H9 (cell line): ENCODE measurements around the gene CHRM4. TPM values are rescaled to one million over a fixed set of nuclear protein-coding genes. Genes with fewer than 3 reads are reported as not detected.
"Not testable (repeated sequence)": the region's sequence is repeated elsewhere in the genome, so short reads cannot be mapped to it uniquely, and the experiment has no call there.

Experiments used
- DNase-seq: peaks from one replicate; pipeline ENCODE4 v3.0.0-alpha.2; 2017
- H2AFZ ChIP-seq: one replicate; pipeline ENCODE4 v1.6.1; 2013; ENCODE audit warnings: mild to moderate bottlenecking, low read length, control low read depth, moderate library complexity
- H2AK5ac ChIP-seq: 2 replicates; pipeline ENCODE4 v1.6.1; 2013; ENCODE audit warnings: low read length, control low read depth, mixed read lengths; ENCODE audit not compliant: insufficient read length
- H2BK120ac ChIP-seq: one replicate; pipeline ENCODE4 v1.6.1; 2013; ENCODE audit warnings: low read depth, mild to moderate bottlenecking, low read length, control low read depth, inconsistent platforms; ENCODE audit not compliant: poor library complexity, severe bottlenecking
- H2BK12ac ChIP-seq: 2 replicates; pipeline ENCODE4 v1.6.1; 2013; ENCODE audit warnings: low read length, control low read depth, mixed read lengths, low read depth; ENCODE audit not compliant: insufficient read length
- H2BK15ac ChIP-seq: 2 replicates; pipeline ENCODE4 v1.6.1; 2013; ENCODE audit warnings: low read depth, low read length, control low read depth
- H2BK20ac ChIP-seq: one replicate; pipeline ENCODE4 v1.6.1; 2013; ENCODE audit warnings: low read depth, mild to moderate bottlenecking, low read length, control low read depth, inconsistent platforms; ENCODE audit not compliant: poor library complexity, severe bottlenecking
- H2BK5ac ChIP-seq: 2 replicates; pipeline ENCODE4 v1.6.1; 2013; ENCODE audit warnings: low read length, control low read depth, mixed read lengths; ENCODE audit not compliant: insufficient read length
- H3K14ac ChIP-seq: 2 replicates; pipeline ENCODE4 v1.6.1; 2013; ENCODE audit warnings: low read length, control low read depth; ENCODE audit not compliant: insufficient read depth
- H3K18ac ChIP-seq: 2 replicates; pipeline ENCODE4 v1.6.1; 2013; ENCODE audit warnings: low read depth, mild to moderate bottlenecking, mixed read lengths, low read length, control low read depth; ENCODE audit not compliant: insufficient read length
- H3K23ac ChIP-seq: 2 replicates; pipeline ENCODE4 v1.6.1; 2013; ENCODE audit warnings: low read length, control low read depth, mixed read lengths, low read depth; ENCODE audit not compliant: insufficient read length
- H3K23me2 ChIP-seq: 2 replicates; pipeline ENCODE4 v1.6.1; 2013; ENCODE audit warnings: low read depth, mild to moderate bottlenecking, mixed read lengths, low read length, control low read depth; ENCODE audit not compliant: insufficient read length, poor library complexity, severe bottlenecking
- H3K27ac ChIP-seq: 2 replicates; pipeline ENCODE4 v1.5.1; 2013; ENCODE audit warnings: low read length, control low read depth, mixed read lengths, low read depth; ENCODE audit not compliant: insufficient read length
- H3K27me3 ChIP-seq: 2 replicates; pipeline ENCODE4 v1.6.1; 2013; ENCODE audit warnings: low read length, control low read depth, inconsistent platforms; ENCODE audit not compliant: insufficient read depth
- H3K4ac ChIP-seq: 2 replicates; pipeline ENCODE4 v1.6.1; 2013; ENCODE audit warnings: low read depth, mild to moderate bottlenecking, control low read depth, inconsistent platforms, low read length, moderate library complexity
- H3K4me1 ChIP-seq: 2 replicates; pipeline ENCODE4 v1.6.1; 2013; ENCODE audit warnings: low read length, control low read depth, inconsistent platforms; ENCODE audit not compliant: insufficient read depth
- H3K4me2 ChIP-seq: 2 replicates; pipeline ENCODE4 v1.6.1; 2013; ENCODE audit warnings: low read length, control low read depth, mixed read lengths; ENCODE audit not compliant: insufficient read length, insufficient read depth
- H3K56ac ChIP-seq: 2 replicates; pipeline ENCODE4 v1.6.1; 2013; ENCODE audit warnings: low read depth, mild to moderate bottlenecking, mixed read lengths, low read length, control low read depth; ENCODE audit not compliant: insufficient read length
- H3K79me1 ChIP-seq: 2 replicates; pipeline ENCODE4 v1.6.1; 2013; ENCODE audit warnings: low read depth, mild to moderate bottlenecking, moderate library complexity, low read length, control low read depth, inconsistent platforms; ENCODE audit not compliant: insufficient read depth, poor library complexity, severe bottlenecking
- H3K79me2 ChIP-seq: 2 replicates; pipeline ENCODE4 v1.6.1; 2013; ENCODE audit warnings: low read length, control low read depth, inconsistent platforms; ENCODE audit not compliant: insufficient read depth
- H3K9ac ChIP-seq: 2 replicates; pipeline ENCODE4 v1.6.1; 2013; ENCODE audit warnings: low read length, control low read depth, mixed read lengths; ENCODE audit not compliant: insufficient read length; ENCODE audit errors: extremely low read depth
- H3K9me3 ChIP-seq: one replicate; pipeline ENCODE4 v1.6.1; 2013; ENCODE audit warnings: low read depth, low read length, inconsistent platforms; ENCODE audit not compliant: control insufficient read depth
- H3T11ph ChIP-seq: one replicate; pipeline ENCODE4 v1.6.1; 2013; ENCODE audit warnings: mild to moderate bottlenecking, low read length, control low read depth, inconsistent platforms
- H4K20me1 ChIP-seq: one replicate; pipeline ENCODE4 v1.6.1; 2013; ENCODE audit not compliant: control insufficient read depth, insufficient read length, insufficient read depth
- H4K5ac ChIP-seq: 2 replicates; pipeline ENCODE4 v1.6.1; 2013; ENCODE audit warnings: low read depth, mild to moderate bottlenecking, mixed read lengths, low read length, control low read depth; ENCODE audit not compliant: insufficient read length
- H4K8ac ChIP-seq: replicated peaks from 2 replicates; pipeline ENCODE4 v1.6.1; 2013; ENCODE audit warnings: low read length, control low read depth, mixed read lengths, low read depth; ENCODE audit not compliant: insufficient read length
- H4K91ac ChIP-seq: 2 replicates; pipeline ENCODE4 v1.6.1; 2013; ENCODE audit warnings: low read depth, mild to moderate bottlenecking, moderate library complexity, mixed read lengths, low read length, control low read depth; ENCODE audit not compliant: insufficient read length
- H3K27ac Mint-ChIP-seq, 3 experiments: 2 replicates in 2 of 3; 3 replicates in 1 of 3; pipeline ENCODE4 v1.8.0; 2020 to 2021; ENCODE audit warnings: mixed read lengths in 3 of 3, mild to moderate bottlenecking in 1 of 3, moderate library complexity in 1 of 3
- H3K27me3 Mint-ChIP-seq: 2 replicates; pipeline ENCODE4 v1.8.0; 2021; ENCODE audit warnings: low read depth, mild to moderate bottlenecking, moderate library complexity, mixed read lengths
- H3K36me3 Mint-ChIP-seq, 3 experiments: 2 replicates in 2 of 3; 3 replicates in 1 of 3; pipeline ENCODE4 v1.8.0; 2020 to 2021; ENCODE audit warnings: low read depth in 3 of 3, mixed read lengths in 3 of 3; ENCODE audit not compliant: insufficient read depth in 1 of 3
- H3K4me1 Mint-ChIP-seq, 2 experiments: 2 replicates each; pipeline ENCODE4 v1.8.0; 2020; ENCODE audit warnings: mixed read lengths in 2 of 2
- H3K4me3 Mint-ChIP-seq, 2 experiments: 2 replicates in 1 of 2; 3 replicates in 1 of 2; pipeline ENCODE4 v1.8.0; 2020 to 2021; ENCODE audit warnings: mild to moderate bottlenecking in 2 of 2, mixed read lengths in 2 of 2, moderate library complexity in 1 of 2
- H3K9me3 Mint-ChIP-seq, 2 experiments: 2 replicates in 1 of 2; 3 replicates in 1 of 2; pipeline ENCODE4 v1.8.0; 2020; ENCODE audit warnings: mild to moderate bottlenecking in 2 of 2, mixed read lengths in 2 of 2, moderate library complexity in 1 of 2
- CTCF ChIP-seq: fragments of 200-600 bp; sonication (generic); conservative IDR thresholded peaks from 3 replicates; pipeline ENCODE4 v1.8.0; 2021; ENCODE audit warnings: antibody characterized with exemption, mild to moderate bottlenecking
- WGBS: extraction: QIAGEN DNeasy Blood & Tissue Kit; methylation state at CpG from one replicate; pipeline ENCODE4 v1.1.7; 2013; ENCODE audit warnings: missing lambda C conversion rate, low lambda C conversion rate, mixed read lengths; ENCODE audit not compliant: insufficient read length; ENCODE audit errors: extremely low coverage; 5-methylcytosine and 5-hydroxymethylcytosine counted together
- total RNA-seq: library from RNA; stranded (reverse); gene quantifications from 2 replicates; pipeline ENCODE4 v1.2.1, GENCODE V29; 2021

CHRM4 gene
- total RNA-seq, 1 experiment from 2014 or later: 1.0 TPM

DNA sequence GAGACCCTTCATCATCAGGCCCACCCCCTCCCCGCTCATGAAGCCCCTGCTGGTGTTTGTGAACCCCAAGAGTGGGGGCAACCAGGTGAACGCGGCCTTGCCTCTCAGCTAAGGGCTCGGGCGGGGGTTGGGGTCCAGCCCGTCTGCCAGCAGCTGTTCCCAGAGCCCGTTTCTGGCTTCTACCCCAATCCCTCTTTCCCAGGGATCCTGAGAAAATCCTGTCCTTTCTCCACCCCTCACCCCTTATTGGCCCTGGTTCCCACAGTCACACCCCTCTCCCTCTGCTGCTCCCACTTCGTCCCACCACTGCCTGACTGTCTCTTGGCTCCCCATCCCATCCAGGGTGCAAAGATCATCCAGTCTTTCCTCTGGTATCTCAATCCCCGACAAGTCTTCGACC, 19.5 kb downstream of the CHRM4 start:
- H4K91ac ChIP-seq: no peak overlapping the region
- Mint-ChIP-seq H3K9me3 (no peaks in the 10 kb centered on the region; a peak in 1 of 5 replicates), H3K4me1 (peaks cover 9 to 13% of the 10 kb centered on the region in 2 experiments), H3K4me3 (no peak overlapping the region), H3K36me3 (peaks cover 13 to 58% (median 52%) of the 10 kb centered on the region in 3 experiments; a peak in 6 of 7 replicates), H3K27ac (peak overlapping the region in 1 of 3 experiments; percentile 58; a peak in 2 of 7 replicates), H3K27me3 (no peaks in the 10 kb centered on the region)
- peaks cover 3% of the 10 kb centered on the region; the same call in 1 of the 2 replicates for H3K4me1 ChIP-seq
- no peaks in the 10 kb centered on the region for H3K23me2 ChIP-seq
- DNase-seq: no peak
- H2BK20ac ChIP-seq: no peak overlapping the region
- no peak for TF ChIP-seq CTCF
- H3K14ac ChIP-seq: no peak overlapping the region
- no peak overlapping the region for H4K8ac ChIP-seq
- no peak overlapping the region for H3T11ph ChIP-seq
- no peak overlapping the region for H3K4me2 ChIP-seq
- H3K27me3 ChIP-seq: no peaks in the 10 kb centered on the region
- no peak overlapping the region for H3K4ac ChIP-seq
- no peak overlapping the region for H3K23ac ChIP-seq
- no peak overlapping the region for H3K9ac ChIP-seq
- no peak overlapping the region for H2BK12ac ChIP-seq
- H2BK5ac ChIP-seq: no peak overlapping the region
- H4K5ac ChIP-seq: no peak overlapping the region
- no peaks in the 10 kb centered on the region for H3K79me1 ChIP-seq
- no peak overlapping the region for H3K56ac ChIP-seq
- no peaks in the 10 kb centered on the region for H3K9me3 ChIP-seq
- H2BK120ac ChIP-seq: no peak overlapping the region
- no peak overlapping the region for H2BK15ac ChIP-seq
- H4K20me1 ChIP-seq: no peaks in the 10 kb centered on the region
- H2AFZ ChIP-seq: no peak overlapping the region
- no peaks in the 10 kb centered on the region for H3K79me2 ChIP-seq
- WGBS: no CpG with 5 or more reads among the region's 10 CpGs
- H2AK5ac ChIP-seq: no peak overlapping the region
- no peak overlapping the region for H3K18ac ChIP-seq
- H3K27ac ChIP-seq: no peak overlapping the region

- not testable (repeated sequence) for H4K91ac ChIP-seq, H3K4me2 ChIP-seq, H3K27me3 Mint-ChIP-seq, DNase-seq, H3K14ac ChIP-seq, H3K4me1 ChIP-seq, H4K20me1 ChIP-seq, H3K4ac ChIP-seq, H2AFZ ChIP-seq, H3K27ac Mint-ChIP-seq, H2AK5ac ChIP-seq, H2BK20ac ChIP-seq, H3K18ac ChIP-seq, H3T11ph ChIP-seq, H4K5ac ChIP-seq, H3K23ac ChIP-seq, H4K8ac ChIP-seq, H3K79me2 ChIP-seq, H2BK120ac ChIP-seq, H3K9me3 Mint-ChIP-seq, H3K23me2 ChIP-seq, H2BK12ac ChIP-seq, H3K27ac ChIP-seq, H3K9me3 ChIP-seq, H3K27me3 ChIP-seq, H3K9ac ChIP-seq, H3K79me1 ChIP-seq, H3K4me3 Mint-ChIP-seq, H3K56ac ChIP-seq, H2BK15ac ChIP-seq, H2BK5ac ChIP-seq
- H3K4me1 Mint-ChIP-seq: peaks cover 9 to 15% of the 10 kb centered on the region in 2 experiments
- WGBS: no CpG with 5 or more reads among the region's 19 CpGs
- peaks cover 13 to 49% (median 43%) of the 10 kb centered on the region in 3 experiments; a peak in 6 of 7 replicates for H3K36me3 Mint-ChIP-seq
These were observed 20.3 kb downstream of the CHRM4 start for GRCh38 chr11:46371262-46371661.
